Nephron (organoid): ENCODE data around the gene ATP6V0A1.
"Not testable (repeated sequence)": the region's sequence is repeated elsewhere in the genome, so short reads cannot be mapped to it uniquely, and the experiment has no call there.

Experiments used
- H3K27ac Mint-ChIP-seq, 3 experiments: 2 replicates each; pipeline ENCODE4 v1.8.0; 2020; ENCODE audit warnings: mixed read lengths in 3 of 3, mild to moderate bottlenecking in 2 of 3, moderate library complexity in 1 of 3
- H3K27me3 Mint-ChIP-seq: 2 replicates; pipeline ENCODE4 v1.8.0; 2021; ENCODE audit warnings: low read depth, mild to moderate bottlenecking, moderate library complexity, mixed read lengths
- H3K36me3 Mint-ChIP-seq: 2 replicates; pipeline ENCODE4 v1.8.0; 2020; ENCODE audit warnings: low read depth, mixed read lengths
- H3K4me1 Mint-ChIP-seq: 2 replicates; pipeline ENCODE4 v1.8.0; 2020; ENCODE audit warnings: mixed read lengths
- H3K4me3 Mint-ChIP-seq, 3 experiments: 2 replicates each; pipeline ENCODE4 v1.8.0; 2020; ENCODE audit warnings: mild to moderate bottlenecking in 3 of 3, mixed read lengths in 3 of 3, moderate library complexity in 2 of 3
- H3K9me3 Mint-ChIP-seq: 2 replicates; pipeline ENCODE4 v1.8.0; 2020; ENCODE audit warnings: mixed read lengths
- TF ChIP-seq, protein P1 (sequence below), 3 experiments: fragments of 200-600 bp; sonication (generic); IDR thresholded peaks; one replicate each; pipeline ENCODE4 v1.5.0; 2021; ENCODE audit warnings: antibody characterized with exemption in 3 of 3; ENCODE audit not compliant: unreplicated experiment in 3 of 3

Gene ATP6V0A1

DNA sequence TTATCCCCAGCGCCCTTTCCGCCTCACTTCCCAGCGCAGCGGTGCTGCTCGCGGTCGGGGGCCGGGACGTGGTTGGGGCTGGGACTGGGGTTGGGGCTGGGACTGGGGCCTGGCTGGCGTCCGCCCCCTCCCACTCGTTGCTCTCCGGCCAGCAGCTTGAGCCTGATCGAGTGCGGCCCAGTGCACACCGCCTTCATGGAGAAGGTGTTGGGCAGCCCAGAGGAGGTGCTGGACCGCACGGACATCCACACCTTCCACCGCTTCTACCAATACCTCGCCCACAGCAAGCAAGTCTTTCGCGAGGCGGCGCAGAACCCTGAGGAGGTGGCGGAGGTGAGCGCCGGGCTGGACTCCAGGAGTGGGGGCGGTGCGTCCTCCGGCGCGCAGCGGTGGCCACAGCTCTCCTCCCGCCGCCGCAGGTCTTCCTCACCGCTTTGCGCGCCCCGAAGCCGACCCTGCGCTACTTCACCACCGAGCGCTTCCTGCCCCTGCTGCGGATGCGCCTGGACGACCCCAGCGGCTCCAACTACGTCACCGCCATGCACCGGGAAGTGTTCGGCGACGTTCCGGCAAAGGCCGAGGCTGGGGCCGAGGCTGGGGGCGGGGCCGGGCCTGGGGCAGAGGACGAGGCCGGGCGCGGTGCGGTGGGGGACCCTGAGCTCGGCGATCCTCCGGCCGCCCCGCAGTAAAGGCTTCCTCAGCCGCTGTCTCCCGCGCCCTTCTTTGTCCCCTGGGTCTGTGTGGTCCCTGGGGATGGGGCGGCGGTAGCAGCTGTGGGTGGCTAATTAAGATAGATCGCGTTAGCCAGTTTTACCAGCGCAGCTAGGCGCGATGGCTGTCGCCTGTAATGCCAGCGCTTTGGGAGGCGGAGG, 95.8 kb downstream of the ATP6V0A1 start:
- Mint-ChIP-seq H3K27me3 (no peaks in the 10 kb centered on the region), H3K36me3 (no peaks in the 10 kb centered on the region), H3K9me3 (no peaks in the 10 kb centered on the region), H3K4me1 (peaks cover 22% of the 10 kb centered on the region), H3K27ac (peak overlapping the region; percentile 76 to 96 (median 94)), H3K4me3 (peak overlapping the region; percentile 94 to 97 (median 96))
- TF ChIP-seq, protein P1, sequence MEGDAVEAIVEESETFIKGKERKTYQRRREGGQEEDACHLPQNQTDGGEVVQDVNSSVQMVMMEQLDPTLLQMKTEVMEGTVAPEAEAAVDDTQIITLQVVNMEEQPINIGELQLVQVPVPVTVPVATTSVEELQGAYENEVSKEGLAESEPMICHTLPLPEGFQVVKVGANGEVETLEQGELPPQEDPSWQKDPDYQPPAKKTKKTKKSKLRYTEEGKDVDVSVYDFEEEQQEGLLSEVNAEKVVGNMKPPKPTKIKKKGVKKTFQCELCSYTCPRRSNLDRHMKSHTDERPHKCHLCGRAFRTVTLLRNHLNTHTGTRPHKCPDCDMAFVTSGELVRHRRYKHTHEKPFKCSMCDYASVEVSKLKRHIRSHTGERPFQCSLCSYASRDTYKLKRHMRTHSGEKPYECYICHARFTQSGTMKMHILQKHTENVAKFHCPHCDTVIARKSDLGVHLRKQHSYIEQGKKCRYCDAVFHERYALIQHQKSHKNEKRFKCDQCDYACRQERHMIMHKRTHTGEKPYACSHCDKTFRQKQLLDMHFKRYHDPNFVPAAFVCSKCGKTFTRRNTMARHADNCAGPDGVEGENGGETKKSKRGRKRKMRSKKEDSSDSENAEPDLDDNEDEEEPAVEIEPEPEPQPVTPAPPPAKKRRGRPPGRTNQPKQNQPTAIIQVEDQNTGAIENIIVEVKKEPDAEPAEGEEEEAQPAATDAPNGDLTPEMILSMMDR (IDR thresholded peaks at IDR 0.05; ENCODE audit: unreplicated experiment in 3 of 3), result no peak

DNA sequence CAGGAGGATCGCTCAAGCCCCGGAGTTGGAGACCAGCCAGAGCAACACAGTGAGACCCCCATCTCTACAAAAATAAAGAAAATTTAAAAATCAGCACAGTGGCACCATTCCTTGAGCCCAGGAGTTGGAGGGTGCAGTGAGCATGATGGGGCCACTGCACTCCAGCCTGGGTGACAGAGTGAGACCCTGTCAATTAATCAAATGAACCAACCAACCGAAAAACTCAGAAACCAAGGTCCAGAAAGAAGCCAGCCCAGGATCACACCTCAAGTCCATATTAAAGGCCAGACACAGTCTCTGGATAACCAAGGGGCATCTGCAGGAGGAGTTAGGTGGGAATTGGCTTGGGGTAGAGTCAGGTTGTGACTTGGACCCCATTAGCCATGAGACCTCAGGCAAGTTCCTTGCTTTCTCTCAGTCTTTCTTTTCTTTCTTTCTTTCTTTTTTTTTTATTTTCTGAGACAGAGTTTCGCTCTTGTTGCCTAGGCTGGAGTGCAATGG, 96.5 kb downstream of the ATP6V0A1 start:
- Mint-ChIP-seq H3K4me1 (peaks cover 22% of the 10 kb centered on the region), H3K4me3 (peak overlapping the region; percentile 94 to 97 (median 96)), H3K9me3 (no peaks in the 10 kb centered on the region), H3K27me3 (no peaks in the 10 kb centered on the region), H3K36me3 (no peaks in the 10 kb centered on the region), H3K27ac (peak overlapping the region; percentile 76 to 96 (median 94))
- TF ChIP-seq, protein P1 (IDR thresholded peaks at IDR 0.05; ENCODE audit: unreplicated experiment in 3 of 3), result no peak

DNA sequence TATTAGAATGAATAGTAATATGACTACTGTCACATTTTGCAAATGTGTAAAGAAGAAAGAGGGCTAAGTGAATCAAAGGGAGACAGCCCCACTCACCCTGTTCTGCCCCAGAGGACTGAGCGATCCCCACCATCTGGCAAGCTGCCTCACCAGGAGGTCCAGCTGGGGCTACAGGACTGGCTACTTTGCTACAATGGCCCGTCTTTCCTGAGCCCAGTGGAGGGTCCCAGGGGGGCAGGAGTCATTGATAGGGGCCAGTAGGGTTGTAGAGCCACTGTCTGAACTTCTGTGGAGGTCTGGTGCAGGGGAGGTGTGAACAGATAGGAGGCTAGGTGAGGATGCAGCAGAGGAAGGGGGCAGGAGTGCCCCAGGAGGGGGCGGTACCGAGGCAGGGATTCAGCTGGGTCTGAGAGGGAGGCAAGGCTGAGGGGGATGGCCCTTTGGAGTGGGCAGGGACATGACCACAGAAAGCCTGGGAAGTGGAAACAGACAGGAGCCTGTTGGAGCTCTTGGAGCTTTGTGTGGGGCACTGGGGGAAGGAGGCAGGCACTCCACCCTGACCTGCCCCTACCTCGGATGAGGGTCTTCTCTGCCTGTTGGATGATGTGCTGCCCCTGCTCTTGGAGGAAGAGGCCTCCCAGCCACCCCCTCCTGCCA, 97.4 kb downstream of the ATP6V0A1 start:
- H3K4me3 Mint-ChIP-seq, result peak overlapping the region; percentile 94 to 97 (median 96)
- H3K27ac Mint-ChIP-seq, result peak overlapping the region; percentile 49 to 96 (median 76)
- not testable (repeated sequence) for H3K27me3 Mint-ChIP-seq, H3K36me3 Mint-ChIP-seq, H3K9me3 Mint-ChIP-seq
- H3K4me1 Mint-ChIP-seq, result peaks cover 17% of the 10 kb centered on the region

DNA sequence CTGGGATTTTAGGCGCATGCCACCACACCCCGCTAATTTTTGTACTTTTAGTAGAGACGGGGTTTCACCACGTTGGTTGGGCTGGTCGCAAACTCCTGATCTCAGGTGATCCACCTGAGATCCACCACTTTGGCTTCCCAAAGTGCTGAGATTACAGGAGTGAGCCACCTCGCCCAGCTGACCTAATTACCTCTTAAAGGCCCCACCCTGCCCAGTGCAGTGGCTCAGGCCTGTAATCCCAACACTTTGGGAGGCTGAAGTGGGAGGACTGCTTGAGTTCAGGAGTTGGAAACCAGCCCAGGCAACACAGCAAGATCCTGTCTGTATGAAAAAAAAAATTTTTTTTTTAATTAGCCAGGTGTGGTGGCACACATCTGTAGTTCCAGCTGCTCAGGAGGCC, 100.4 kb downstream of the ATP6V0A1 start:
- Mint-ChIP-seq H3K27me3 (no peaks in the 10 kb centered on the region), H3K36me3 (no peaks in the 10 kb centered on the region), H3K4me3 (peak overlapping the region in 1 of 3 experiments; percentile 32), H3K27ac (peak overlapping the region in 1 of 3 experiments; percentile 52), H3K4me1 (peaks cover 29% of the 10 kb centered on the region), H3K9me3 (no peaks in the 10 kb centered on the region)
- TF ChIP-seq, protein P1 (IDR thresholded peaks at IDR 0.05; ENCODE audit: unreplicated experiment in 3 of 3), result no peak

DNA sequence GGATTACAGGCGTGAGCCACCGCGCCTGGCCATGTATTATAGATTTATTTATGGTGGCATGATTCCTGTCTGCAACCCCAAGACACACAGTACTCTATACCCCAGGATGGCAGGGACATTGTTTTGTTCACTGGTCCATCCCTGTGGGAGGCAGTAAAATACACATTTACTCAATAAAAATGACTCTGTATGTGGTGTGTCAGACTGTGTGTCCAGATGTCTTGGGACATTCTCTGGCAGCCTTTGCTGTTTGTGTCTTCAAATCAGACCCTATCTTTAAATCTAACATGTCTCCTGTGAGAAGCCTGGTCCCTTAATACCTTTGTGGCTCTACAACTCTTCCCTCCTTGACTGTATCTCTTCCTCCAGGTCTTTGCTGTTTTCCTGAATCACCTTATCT, 101.6 kb downstream of the ATP6V0A1 start:
- TF ChIP-seq, protein P1 (IDR thresholded peaks at IDR 0.05; ENCODE audit: unreplicated experiment in 3 of 3), result no peak

DNA sequence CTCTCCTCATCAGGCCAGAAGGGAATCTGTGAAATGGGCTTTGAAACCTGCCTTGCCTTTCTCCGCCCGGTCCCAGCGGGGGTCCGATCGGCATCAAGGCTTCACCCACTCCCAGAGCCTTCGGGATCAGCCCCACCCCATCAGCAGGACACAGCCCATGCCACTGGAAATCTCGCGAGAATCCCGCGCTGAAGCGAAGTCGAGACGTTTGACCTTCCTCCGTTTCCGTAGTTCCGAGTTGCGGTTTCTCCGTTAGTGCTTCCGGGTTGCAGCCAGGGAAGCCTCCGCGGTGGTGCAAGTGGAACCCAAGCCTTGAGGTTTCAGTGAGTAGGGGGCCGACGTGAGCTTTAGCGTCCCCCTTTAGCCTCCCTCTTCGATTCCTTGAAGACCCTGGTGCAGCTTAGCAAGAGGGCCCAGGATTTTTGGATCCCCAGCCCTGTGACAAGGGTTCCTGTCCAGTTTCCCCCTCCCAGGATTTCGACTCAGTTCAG, 103.3 kb downstream of the ATP6V0A1 start, which contains the start of gene COASY:
COASY (plus strand) TSS at position 252 of the 491 bp plus-strand sequence. CDS start 475 bp downstream, outside the sequence.
- Mint-ChIP-seq H3K36me3 (no peaks in the 10 kb centered on the region), H3K4me3 (peak within 1 kb of the TSS; percentile 90 to 95 (median 92)), H3K9me3 (no peaks in the 10 kb centered on the region), H3K27me3 (no peaks in the 10 kb centered on the region), H3K27ac (peak within 1 kb of the TSS; percentile 93 to 99 (median 95)), H3K4me1 (peaks cover 16% of the 10 kb centered on the region)
- TF ChIP-seq, protein P1 (IDR thresholded peaks at IDR 0.05; ENCODE audit: unreplicated experiment in 3 of 3), result no peak

More for the DNA sequence above, 101.6 kb downstream of the ATP6V0A1 start:
- peak overlapping the region; percentile 76 to 83 (median 81) for H3K4me3 Mint-ChIP-seq
- H3K4me1 Mint-ChIP-seq, result peaks cover 23% of the 10 kb centered on the region
- peak overlapping the region; percentile 52 to 73 (median 71) for H3K27ac Mint-ChIP-seq
- no peaks in the 10 kb centered on the region for H3K9me3 Mint-ChIP-seq
- H3K36me3 Mint-ChIP-seq, result no peaks in the 10 kb centered on the region
- H3K27me3 Mint-ChIP-seq, result no peaks in the 10 kb centered on the region
